ENCODE measurements around the gene CCL8. TPM values are rescaled to one million over a fixed set of nuclear protein-coding genes. Genes with fewer than 3 reads are reported as not detected.

Gene CCL8
- total and polyA plus RNA-seq, 4 donors, result 0.26 to 7.6 (median 0.72) TPM

- Histone ChIP-seq H3K36me3 (ENCODE audit: control insufficient read depth in 4 of 4, insufficient read depth in 4 of 4, low read length in 4 of 4) (no peaks in the 10 kb centered on the region), H3K4me1 (ENCODE audit: control insufficient read depth in 5 of 5, insufficient read depth in 5 of 5, low read length in 5 of 5) (peaks cover 0 to 12% (median 0%) of the 10 kb centered on the region in 5 donors), H3K4me3 (no peak within 1 kb of the TSS), H3K27me3 (ENCODE audit: control insufficient read depth in 3 of 3, insufficient read depth in 3 of 3, low read length in 2 of 3) (peaks cover 0 to 4% (median 0%) of the 10 kb centered on the region in 3 donors), H3K27ac (ENCODE audit: low read depth in 1 of 2, low read length in 1 of 2) (no peak within 1 kb of the TSS), H3K9ac (ENCODE audit: insufficient read depth in 1 of 2, low read length in 2 of 2) (no peak within 1 kb of the TSS), H3K9me3 (ENCODE audit: control insufficient read depth in 4 of 4, insufficient read depth in 3 of 4, low read length in 3 of 4) (no peaks in the 10 kb centered on the region)
- ATAC-seq (ENCODE audit: insufficient read depth, low FRiP score) (no peak), DNase-seq (no peak)
- 33 to 35% methylated on average over 5 of the region's 5 CpGs for WGBS, 2 donors
- no peak for TF ChIP-seq CTCF (IDR thresholded peaks at IDR 0.05; ENCODE audit: control extremely low read depth, extremely low read depth)
Measured at GRCh38 chr17:34363183-34363661, 44.0 kb downstream of the CCL8 start, which contains the start of gene CCL1. Gene CCL1, minus strand, starts transcription at chr17:34363233. Its CDS starts 72 bp downstream, at chr17:34363161.

- TF ChIP-seq CTCF (IDR thresholded peaks at IDR 0.05; ENCODE audit: control extremely low read depth, extremely low read depth), result no peak
- Histone ChIP-seq H3K9me3 (ENCODE audit: control insufficient read depth in 4 of 4, insufficient read depth in 3 of 4, low read length in 3 of 4) (no peaks in the 10 kb centered on the region), H3K27ac (ENCODE audit: low read depth in 1 of 2, low read length in 1 of 2) (no peak overlapping the region), H3K4me3 (no peak overlapping the region), H3K4me1 (ENCODE audit: control insufficient read depth in 5 of 5, insufficient read depth in 5 of 5, low read length in 5 of 5) (peaks cover 0 to 12% (median 0%) of the 10 kb centered on the region in 5 donors), H3K27me3 (ENCODE audit: control insufficient read depth in 3 of 3, insufficient read depth in 3 of 3, low read length in 2 of 3) (peaks cover 0 to 4% (median 0%) of the 10 kb centered on the region in 3 donors), H3K9ac (ENCODE audit: insufficient read depth in 1 of 2, low read length in 2 of 2) (no peak overlapping the region), H3K36me3 (ENCODE audit: control insufficient read depth in 4 of 4, insufficient read depth in 4 of 4, low read length in 4 of 4) (no peaks in the 10 kb centered on the region)
- 74 to 83% methylated on average over 2 of the region's 2 CpGs for WGBS, 2 donors
- DNase-seq (no peak), ATAC-seq (ENCODE audit: insufficient read depth, low FRiP score) (no peak)
Measured at GRCh38 chr17:34364751-34365150, 45.5 kb downstream of the CCL8 start.

DNA sequence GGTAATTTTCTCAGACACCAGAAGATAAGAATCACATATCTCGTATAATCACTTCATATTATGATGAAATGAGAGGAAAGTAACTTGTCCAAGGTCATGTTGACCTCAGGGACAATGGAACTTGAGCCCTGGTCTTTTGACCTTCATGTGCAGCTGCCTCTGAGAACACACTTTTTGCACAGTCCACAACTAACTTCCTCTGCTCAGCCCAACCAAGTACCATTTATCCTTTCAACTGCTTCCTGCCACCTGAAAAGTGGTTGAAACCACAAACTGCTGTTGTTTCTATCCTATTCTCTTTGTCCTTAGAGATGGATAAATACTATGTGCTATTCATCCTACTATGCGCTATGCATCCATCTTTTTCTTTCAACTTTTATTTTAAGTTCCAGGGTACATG lies 46.1 kb downstream of the CCL8 start:
- DNase-seq (no peak), ATAC-seq (ENCODE audit: insufficient read depth, low FRiP score) (no peak)
- H3K4me3 ChIP-seq, result no peak overlapping the region
- H3K27me3 ChIP-seq (ENCODE audit: control insufficient read depth in 3 of 3, insufficient read depth in 3 of 3, low read length in 2 of 3), result peaks cover 0 to 4% (median 0%) of the 10 kb centered on the region in 3 donors
- no peak for TF ChIP-seq CTCF (IDR thresholded peaks at IDR 0.05; ENCODE audit: control extremely low read depth, extremely low read depth)
- no peak overlapping the region for H3K9ac ChIP-seq (ENCODE audit: insufficient read depth in 1 of 2, low read length in 2 of 2)
- no peaks in the 10 kb centered on the region for H3K9me3 ChIP-seq (ENCODE audit: control insufficient read depth in 4 of 4, insufficient read depth in 3 of 4, low read length in 3 of 4)
- H3K4me1 ChIP-seq (ENCODE audit: control insufficient read depth in 5 of 5, insufficient read depth in 5 of 5, low read length in 5 of 5), result peaks cover 0 to 11% (median 0%) of the 10 kb centered on the region in 5 donors
- no peak overlapping the region for H3K27ac ChIP-seq (ENCODE audit: low read depth in 1 of 2, low read length in 1 of 2)
- H3K36me3 ChIP-seq (ENCODE audit: control insufficient read depth in 4 of 4, insufficient read depth in 4 of 4, low read length in 4 of 4), result no peaks in the 10 kb centered on the region
- 34 to 49% methylated on average over 2 of the region's 2 CpGs for WGBS, 2 donors

DNA sequence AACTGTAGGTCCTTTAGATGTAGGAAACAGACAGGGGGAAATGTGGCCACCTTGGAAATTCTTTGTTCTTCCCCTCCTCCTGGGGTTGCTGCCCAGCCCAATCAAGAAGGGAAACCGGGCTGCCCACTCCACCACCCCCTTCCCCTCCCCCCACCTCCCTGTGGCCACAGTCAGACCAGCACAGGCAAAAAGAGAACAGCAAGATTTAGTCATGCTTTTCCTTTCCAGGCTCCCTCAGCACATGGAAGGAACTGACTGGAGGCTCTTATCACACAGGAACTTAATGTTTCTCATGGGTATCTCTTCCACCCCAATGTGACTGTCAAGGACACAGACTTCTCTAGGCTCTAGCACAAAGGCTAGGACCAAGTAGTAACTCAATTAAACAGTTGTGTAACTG lies 46.8 kb downstream of the CCL8 start:
- DNase-seq (no peak), ATAC-seq (ENCODE audit: insufficient read depth, low FRiP score) (no peak)
- H3K4me3 ChIP-seq, result no peak overlapping the region
- no peak overlapping the region for H3K9ac ChIP-seq (ENCODE audit: insufficient read depth in 1 of 2, low read length in 2 of 2)
- no peaks in the 10 kb centered on the region for H3K36me3 ChIP-seq (ENCODE audit: control insufficient read depth in 4 of 4, insufficient read depth in 4 of 4, low read length in 4 of 4)
- peaks cover 0 to 4% (median 0%) of the 10 kb centered on the region in 3 donors for H3K27me3 ChIP-seq (ENCODE audit: control insufficient read depth in 3 of 3, insufficient read depth in 3 of 3, low read length in 2 of 3)
- H3K4me1 ChIP-seq (ENCODE audit: control insufficient read depth in 5 of 5, insufficient read depth in 5 of 5, low read length in 5 of 5), result peaks cover 0 to 6% (median 0%) of the 10 kb centered on the region in 5 donors
- no peaks in the 10 kb centered on the region for H3K9me3 ChIP-seq (ENCODE audit: control insufficient read depth in 4 of 4, insufficient read depth in 3 of 4, low read length in 3 of 4)
- H3K27ac ChIP-seq (ENCODE audit: low read depth in 1 of 2, low read length in 1 of 2), result no peak overlapping the region
- 0 to 29% methylated on average over 1 of the region's 1 CpG for WGBS, 2 donors
- no peak for TF ChIP-seq CTCF (IDR thresholded peaks at IDR 0.05; ENCODE audit: control extremely low read depth, extremely low read depth)

Data from lung (tissue), 12 donors.